Stomach (tissue), 9 donors: ENCODE measurements around the gene FAM131A. TPM values are rescaled to one million over a fixed set of nuclear protein-coding genes. Genes with fewer than 3 reads are reported as not detected.

Experiments used
- DNase-seq, 2 donors: peaks; one replicate each; pipeline versions ENCODE4 v3.0.0 to v3.0.0-alpha.2; 2013 to 2019
- H3K27ac ChIP-seq, 5 donors: fragments of 200-600 bp in 4 of 5; sonication (generic) in 4 of 5; one replicate each; pipeline ENCODE4 v1.5.1; 2013 to 2019; ENCODE audit warnings: mild to moderate bottlenecking in 1 of 5, moderate library complexity in 1 of 5
- H3K27me3 ChIP-seq, 3 donors: fragments of 200-600 bp; sonication (generic); one replicate each; pipeline ENCODE4 v1.5.1; 2017 to 2019; ENCODE audit warnings: mixed run types in 1 of 3
- H3K36me3 ChIP-seq, 4 donors: fragments of 200-600 bp; sonication (generic); 1 replicate in 3 of 4; 2 replicates in 1 of 4; pipeline ENCODE4 v1.5.1; 2016 to 2019
- H3K4me1 ChIP-seq, 4 donors: fragments of 200-600 bp; sonication (generic); one replicate each; pipeline ENCODE4 v1.5.1; 2016 to 2019
- H3K4me3 ChIP-seq, 4 donors: fragments of 200-600 bp; sonication (generic) in 3 of 4; one replicate each; pipeline ENCODE4 v1.5.1; 2016 to 2019; ENCODE audit warnings: mild to moderate bottlenecking in 1 of 4
- H3K9me3 ChIP-seq, 4 donors: fragments of 200-600 bp; sonication (generic); one replicate each; pipeline ENCODE4 v1.5.1; 2016 to 2019
- CTCF ChIP-seq, 7 experiments: fragments of 450-650 bp in 4 of 7; fragments of 200-600 bp in 3 of 7; sonication (generic) in 3 of 7; IDR thresholded peaks; one replicate each; pipeline ENCODE4 v1.5.1; 2016 to 2019; ENCODE audit warnings: antibody characterized with exemption in 7 of 7, control low read depth in 2 of 7, mild to moderate bottlenecking in 1 of 7
- EP300 ChIP-seq: sonication (generic); formaldehyde crosslinking; IDR thresholded peaks from one replicate; pipeline ENCODE4 v1.6.1; 2017; ENCODE audit warnings: antibody characterized with exemption
- POLR2A ChIP-seq, 4 donors: fragments of 450-650 bp; IDR thresholded peaks; one replicate each; pipeline ENCODE4 v1.6.1; 2016; ENCODE audit warnings: antibody characterized with exemption in 4 of 4, control low read depth in 2 of 4, mild to moderate bottlenecking in 1 of 4, moderate library complexity in 1 of 4
- POLR2AphosphoS5 ChIP-seq, 3 donors: sonication (generic); formaldehyde crosslinking; IDR thresholded peaks; one replicate each; pipeline ENCODE4 v1.6.1; 2016; ENCODE audit warnings: antibody characterized with exemption in 3 of 3
- WGBS, 5 donors: extraction: QIAGEN DNeasy Blood & Tissue Kit in 3 of 5; methylation state at CpG; one replicate each; pipeline versions ENCODE4 v1.1.5 to v1.1.7; 2013 to 2018; 5-methylcytosine and 5-hydroxymethylcytosine counted together
- intact Hi-C: fragments of 100-400 bp; cut with DNase I; formaldehyde crosslinking; loops from one replicate; pipeline ENCODE4 v1.15.1; 2023; ENCODE audit warnings: low total_unique reads
- polyA plus RNA-seq, 3 donors: library from polyadenylated mRNA; stranded (reverse); fragments of 200-250 nt; gene quantifications; one replicate each; pipeline ENCODE4 v1.2.3, GENCODE V29; 2013
- total RNA-seq, 5 donors: library from RNA; depleted of rRNA; stranded (reverse); fragments of >200 nt; gene quantifications; one replicate each; pipeline versions ENCODE4 v1.1.0 to v1.2.3, GENCODE V29; 2014 to 2016
- donor health status: healthy with polysubstance abuse.
- donor health status: Bipolar disorder and iron deficiency.
- donor health status: healthy.

The FAM131A gene
- total and polyA plus RNA-seq, 8 donors = 1.8 to 73.2 (median 12.8) TPM

GRCh38 chr3:184351511-184352148 lies 14.2 kb downstream of the FAM131A start:
- H3K4me3 ChIP-seq = no peak overlapping the region
- peaks cover 0 to 27% (median 11%) of the 10 kb centered on the region in 4 donors for H3K36me3 ChIP-seq
- intact Hi-C loops = loop anchor here (10.0 kb wide), 1 partner anchor 47 kb away; no protein-coding TSS in a partner anchor
- H3K27ac ChIP-seq = peak overlapping the region in 1 of 5 donors; percentile 7
- H3K9me3 ChIP-seq = no peaks in the 10 kb centered on the region
- no peaks in the 10 kb centered on the region for H3K27me3 ChIP-seq
- TF ChIP-seq CTCF (IDR thresholded peaks at IDR 0.05) (no peak), EP300 (no peak), POLR2A (IDR thresholded peaks at IDR 0.05) (no peak), POLR2AphosphoS5 (IDR thresholded peaks at IDR 0.05) (no peak)
- peaks cover 5 to 33% (median 20%) of the 10 kb centered on the region in 4 donors for H3K4me1 ChIP-seq
- WGBS, 5 donors = 38 to 52% (median 42%) methylated on average over 8 to 9 of the region's 9 CpGs
- no peak for DNase-seq

- 51 to 70% (median 56%) methylated on average over 10 to 15 of the region's 15 CpGs for WGBS, 5 donors
- H3K27me3 ChIP-seq = no peaks in the 10 kb centered on the region
- intact Hi-C loops = loop anchor here (10.0 kb wide), 1 partner anchor 47 kb away; no protein-coding TSS in a partner anchor
- peak in 1 of 3 donors; percentile 47 for TF ChIP-seq POLR2AphosphoS5 (IDR thresholded peaks at IDR 0.05)
- no peak for TF ChIP-seq POLR2A (IDR thresholded peaks at IDR 0.05)
- no peak for TF ChIP-seq EP300
- H3K36me3 ChIP-seq = peaks cover 0 to 33% (median 15%) of the 10 kb centered on the region in 4 donors
- no peaks in the 10 kb centered on the region for H3K9me3 ChIP-seq
- DNase-seq = peak; percentile 78 to 81
- H3K27ac ChIP-seq = peak overlapping the region in 4 of 5 donors; percentile 0 to 20 (median 14)
- H3K4me3 ChIP-seq = no peak overlapping the region
- peaks cover 5 to 33% (median 20%) of the 10 kb centered on the region in 4 donors for H3K4me1 ChIP-seq
These were observed 14.9 kb downstream of the FAM131A start for GRCh38 chr3:184352149-184352785.

GRCh38 chr3:184352897-184353545 lies 15.6 kb downstream of the FAM131A start:
- WGBS, 5 donors = 67 to 93% (median 88%) methylated on average over 4 to 11 of the region's 11 CpGs
- Histone ChIP-seq H3K4me1 (peaks cover 5 to 26% (median 19%) of the 10 kb centered on the region in 4 donors), H3K4me3 (no peak overlapping the region), H3K27ac (no peak overlapping the region), H3K36me3 (peaks cover 0 to 40% (median 20%) of the 10 kb centered on the region in 4 donors), H3K9me3 (no peaks in the 10 kb centered on the region), H3K27me3 (no peaks in the 10 kb centered on the region)
- DNase-seq = no peak
- intact Hi-C loops = loop anchor here (10.0 kb wide), 1 partner anchor 48 kb away; no protein-coding TSS in a partner anchor
- TF ChIP-seq CTCF (IDR thresholded peaks at IDR 0.05) (no peak), EP300 (no peak), POLR2AphosphoS5 (IDR thresholded peaks at IDR 0.05) (no peak), POLR2A (IDR thresholded peaks at IDR 0.05) (no peak)

GRCh38 chr3:184353546-184353941 lies 16.1 kb downstream of the FAM131A start:
- Histone ChIP-seq H3K27ac (no peak overlapping the region), H3K27me3 (no peaks in the 10 kb centered on the region), H3K36me3 (peaks cover 0 to 46% (median 22%) of the 10 kb centered on the region in 4 donors), H3K4me1 (peaks cover 5 to 22% (median 18%) of the 10 kb centered on the region in 4 donors), H3K9me3 (no peaks in the 10 kb centered on the region), H3K4me3 (no peak overlapping the region)
- intact Hi-C loops = loop anchor here (10.0 kb wide), 1 partner anchor 49 kb away; no protein-coding TSS in a partner anchor
- no peak for TF ChIP-seq CTCF (IDR thresholded peaks at IDR 0.05)
- no peak for TF ChIP-seq POLR2A (IDR thresholded peaks at IDR 0.05)
- TF ChIP-seq POLR2AphosphoS5 (IDR thresholded peaks at IDR 0.05) = no peak
- no peak for TF ChIP-seq EP300
- DNase-seq = no peak
- 87 to 96% (median 93%) methylated on average over 9 to 11 of the region's 11 CpGs; no CpG with 5 or more reads in 1 of the 5 donors for WGBS, 5 donors
